IMR-90 (cell line): ENCODE data around the gene CPB2. TPM values are rescaled to one million over a fixed set of nuclear protein-coding genes. Genes with fewer than 3 reads are reported as not detected.

Source experiments
- ATAC-seq: fragments of 200-7000 bp; cut with Tn5 transposase; 2 replicates; pipeline ENCODE4 v1.9.1; 2020; ENCODE audit warnings: low read depth, mild to moderate bottlenecking, moderate library complexity
- BruUV-seq: library from RNA; stranded (reverse); fragments of 400-500 nt; replicated peaks from 2 replicates; lab custom pipeline; 2021; lab: Mats Ljungman, UMichigan
- CTCF ChIA-PET: fragments of 300-600 bp; formaldehyde crosslinking; extraction: SDS; loops from one replicate; lab custom pipeline; 2021; ENCODE audit warnings: antibody characterized with exemption; lab: Yijun Ruan, JAX
- POLR2A ChIA-PET: fragments of 300-600 bp; sonication (Branson Sonifier 250); formaldehyde crosslinking; loops from one replicate; lab custom pipeline; 2022; ENCODE audit warnings: antibody characterized with exemption; ENCODE audit not compliant: unreplicated experiment; lab: Charles Lee
- DNase-seq: peaks from one replicate; pipeline ENCODE4 v3.0.0; 2013
- H2AFZ ChIP-seq: replicated peaks from 2 replicates; pipeline ENCODE3; 2013; ENCODE audit warnings: low read length, mild to moderate bottlenecking; ENCODE audit not compliant: poor library complexity
- H2AK5ac ChIP-seq: 2 replicates; pipeline ENCODE4 v1.6.1; 2013; ENCODE audit warnings: low read depth, low read length, inconsistent platforms
- H2AK9ac ChIP-seq: replicated peaks from 2 replicates; pipeline ENCODE3; 2013; ENCODE audit warnings: mild to moderate bottlenecking, low read depth, low read length, moderate library complexity; ENCODE audit not compliant: poor library complexity
- H2BK120ac ChIP-seq: 2 replicates; pipeline ENCODE4 v1.6.1; 2013; ENCODE audit warnings: low read depth, low read length, inconsistent platforms
- H2BK15ac ChIP-seq: 3 replicates; pipeline ENCODE4 v1.6.1; 2013; ENCODE audit warnings: low read depth, low read length, inconsistent platforms
- H2BK20ac ChIP-seq: 2 replicates; pipeline ENCODE4 v1.6.1; 2013; ENCODE audit warnings: low read depth, mild to moderate bottlenecking, inconsistent platforms, low read length, moderate library complexity
- H2BK5ac ChIP-seq: 2 replicates; pipeline ENCODE4 v1.6.1; 2013; ENCODE audit warnings: mild to moderate bottlenecking, low read depth, low read length, inconsistent platforms; ENCODE audit not compliant: poor library complexity, severe bottlenecking
- H3K14ac ChIP-seq: replicated peaks from 2 replicates; pipeline ENCODE4 v1.6.1; 2013; ENCODE audit warnings: low read depth, low read length, inconsistent platforms
- H3K18ac ChIP-seq: 2 replicates; pipeline ENCODE4 v1.6.1; 2013; ENCODE audit warnings: low read depth, low read length, control low read depth
- H3K23ac ChIP-seq: 2 replicates; pipeline ENCODE4 v1.6.1; 2013; ENCODE audit warnings: low read depth, low read length, inconsistent platforms
- H3K27ac ChIP-seq: 2 replicates; pipeline ENCODE4 v1.5.1; 2013; ENCODE audit warnings: mild to moderate bottlenecking, control low read depth, low read length; ENCODE audit not compliant: insufficient read depth
- H3K27me3 ChIP-seq: 2 replicates; pipeline ENCODE4 v1.6.1; 2013; ENCODE audit warnings: low read length; ENCODE audit not compliant: control insufficient read depth, insufficient read depth
- H3K36me3 ChIP-seq: 2 replicates; pipeline ENCODE4 v1.6.1; 2013; ENCODE audit warnings: low read length, mixed read lengths; ENCODE audit not compliant: control insufficient read depth, insufficient read depth
- H3K4ac ChIP-seq: 2 replicates; pipeline ENCODE4 v1.6.1; 2013; ENCODE audit warnings: low read depth, low read length, inconsistent platforms
- H3K4me1 ChIP-seq: 2 replicates; pipeline ENCODE4 v1.6.1; 2013; ENCODE audit warnings: low read length, mixed read lengths; ENCODE audit not compliant: control insufficient read depth, insufficient read depth
- H3K4me2 ChIP-seq: 2 replicates; pipeline ENCODE4 v1.6.1; 2013; ENCODE audit warnings: low read depth, mild to moderate bottlenecking, control low read depth, low read length, moderate library complexity
- H3K4me3 ChIP-seq: 2 replicates; pipeline ENCODE4 v1.5.1; 2013; ENCODE audit warnings: low read depth, mild to moderate bottlenecking, control low read depth, low read length, moderate library complexity; ENCODE audit not compliant: insufficient read depth
- H3K56ac ChIP-seq: 2 replicates; pipeline ENCODE4 v1.6.1; 2013; ENCODE audit warnings: low read length, inconsistent platforms; ENCODE audit not compliant: insufficient read depth; ENCODE audit errors: extremely low read depth
- H3K79me1 ChIP-seq, 2 experiments: 2 replicates each; pipeline ENCODE4 v1.6.1; 2013; ENCODE audit warnings: low read length in 2 of 2, inconsistent platforms in 1 of 2, low read depth in 1 of 2
- H3K9ac ChIP-seq: 2 replicates; pipeline ENCODE4 v1.6.1; 2013; ENCODE audit warnings: low read depth, low read length, control low read depth
- H3K9me1 ChIP-seq: 2 replicates; pipeline ENCODE4 v1.6.1; 2013; ENCODE audit warnings: low read length, inconsistent platforms; ENCODE audit not compliant: insufficient read depth
- H3K9me3 ChIP-seq: 2 replicates; pipeline ENCODE4 v1.6.1; 2013; ENCODE audit warnings: low read length; ENCODE audit not compliant: control insufficient read depth, insufficient read depth
- H4K20me1 ChIP-seq: 2 replicates; pipeline ENCODE4 v1.6.1; 2013; ENCODE audit warnings: low read length, inconsistent platforms; ENCODE audit not compliant: insufficient read depth
- H4K5ac ChIP-seq: 2 replicates; pipeline ENCODE4 v1.6.1; 2013; ENCODE audit warnings: mild to moderate bottlenecking, low read depth, low read length, control low read depth
- H4K8ac ChIP-seq, 2 experiments: 2 replicates each; pipeline ENCODE4 v1.6.1; 2013; ENCODE audit warnings: low read depth in 2 of 2, low read length in 2 of 2, control low read depth in 1 of 2, inconsistent platforms in 1 of 2
- H4K91ac ChIP-seq: 2 replicates; pipeline ENCODE4 v1.6.1; 2013; ENCODE audit warnings: low read depth, low read length, inconsistent platforms; ENCODE audit not compliant: insufficient read depth
- CEBPB ChIP-seq: IDR thresholded peaks from 2 replicates; pipeline ENCODE4 v1.6.1; 2012; ENCODE audit warnings: low read depth, low read length, improper control_type of control experiment
- CHD1 ChIP-seq: IDR thresholded peaks from 2 replicates; pipeline ENCODE4 v1.6.1; 2012; ENCODE audit warnings: low read depth, low read length, improper control_type of control experiment
- CTCF ChIP-seq: conservative IDR thresholded peaks from 2 replicates; pipeline ENCODE4 v1.5.1; 2012; ENCODE audit warnings: mild to moderate bottlenecking, low read depth, low read length, improper control_type of control experiment
- ELK1 ChIP-seq: fragments of 150-350 bp; IDR thresholded peaks from 2 replicates; pipeline ENCODE4 v1.6.1; 2016; ENCODE audit warnings: low read depth, mild to moderate bottlenecking, low read length, moderate library complexity, borderline replicate concordance
- MAZ ChIP-seq: IDR thresholded peaks from 2 replicates; pipeline ENCODE4 v1.6.1; 2012; ENCODE audit warnings: low read depth, mild to moderate bottlenecking, low read length, improper control_type of control experiment, moderate library complexity, borderline replicate concordance
- POLR2A ChIP-seq: IDR thresholded peaks from 2 replicates; pipeline ENCODE4 v1.6.1; 2012; ENCODE audit warnings: mild to moderate bottlenecking, low read depth, low read length
- RAD21 ChIP-seq: IDR thresholded peaks from 2 replicates; pipeline ENCODE4 v1.6.1; 2012; ENCODE audit warnings: low read length, improper control_type of control experiment
- RCOR1 ChIP-seq: IDR thresholded peaks from 2 replicates; pipeline ENCODE4 v1.6.1; 2012; ENCODE audit warnings: mild to moderate bottlenecking, low read length, improper control_type of control experiment; ENCODE audit not compliant: insufficient replicate concordance
- RFX5 ChIP-seq: IDR thresholded peaks from 2 replicates; pipeline ENCODE4 v1.8.0; 2012; ENCODE audit warnings: low read depth, mild to moderate bottlenecking, low read length, moderate library complexity
- dilution Hi-C: fragments of 300-500 bp; cut with HindIII; formaldehyde crosslinking; loops from one replicate; pipeline ENCODE4 v1.14.3; 2018; ENCODE audit warnings: low sequenced_read_pairs; ENCODE audit not compliant: unreplicated experiment
- in situ Hi-C: fragments of 300-500 bp; cut with MboI; formaldehyde crosslinking; loops from 3 replicates; pipeline ENCODE4 v1.14.3; 2019; ENCODE audit warnings: low sequenced_read_pairs, inconsistent platforms, mixed read lengths
- intact Hi-C: fragments of 100-400 bp; cut with micrococcal nuclease; formaldehyde crosslinking; loops from 2 replicates; pipeline ENCODE4 v1.10.0; 2022
- polyA plus RNA-seq, 3 experiments: library from polyadenylated mRNA; depleted of rRNA; stranded (reverse); fragments of >200 nt; gene quantifications; 2 replicates each; pipeline ENCODE4 v1.2.3, GENCODE V29; 2012; ENCODE audit warnings: low replicate concordance in 1 of 3
- total RNA-seq: library from RNA; depleted of rRNA; stranded (reverse); fragments of >200 nt; gene quantifications from 2 replicates; pipeline ENCODE4 v1.2.3, GENCODE V29; 2012

Gene CPB2
- total and polyA plus RNA-seq, 2 of the 4 experiments (the other 2 are of a cell fraction), result not detected

GRCh38 chr13:46012404-46012803 lies 92.4 kb downstream of the CPB2 start:
- Histone ChIP-seq H2AK5ac (no peak overlapping the region), H2BK20ac (no peak overlapping the region), H2BK15ac (no peak overlapping the region), H2AFZ (no peak overlapping the region), H3K79me1 (peaks cover 0 to 6% of the 10 kb centered on the region in 2 experiments; a peak in 1 of 4 replicates), H3K36me3 (peaks cover 9% of the 10 kb centered on the region), H3K23ac (no peak overlapping the region), H4K91ac (no peak overlapping the region), H4K20me1 (no peaks in the 10 kb centered on the region), H3K18ac (no peak overlapping the region), H3K9me3 (no peaks in the 10 kb centered on the region), H3K9me1 (no peaks in the 10 kb centered on the region), H2BK120ac (no peak overlapping the region), H3K14ac (no peak overlapping the region), H3K27me3 (no peaks in the 10 kb centered on the region), H4K5ac (no peak overlapping the region), H2AK9ac (no peak overlapping the region), H3K4me3 (no peak overlapping the region), H3K4me1 (no peaks in the 10 kb centered on the region), H2BK5ac (no peak overlapping the region), H3K4me2 (no peak overlapping the region), H3K56ac (no peak overlapping the region), H3K27ac (no peak overlapping the region), H3K9ac (no peak overlapping the region), H4K8ac (no peak overlapping the region), H3K4ac (no peak overlapping the region)
- BruUV-seq, result no TSS peak
- DNase-seq (no peak), ATAC-seq (no peak)
- dilution Hi-C loops (no loop called here), in situ Hi-C loops (no loop called here), intact Hi-C loops (no loop called here)
- ChIA-PET POLR2A (no interaction called here), CTCF (no interaction called here)
- TF ChIP-seq RAD21 (no peak), MAZ (no peak), CEBPB (no peak), RFX5 (no peak), CTCF (no peak), ELK1 (no peak), CHD1 (no peak), RCOR1 (no peak), POLR2A (no peak)
